ENCODE measurements around the gene COL13A1.

The COL13A1 gene

GRCh38 chr10:69897999-69898398 lies 96.3 kb downstream of the COL13A1 start:
- Histone ChIP-seq H4K20me1 (ENCODE audit: insufficient read depth, low read length) (no peaks in the 10 kb centered on the region), H3K79me2 (ENCODE audit: insufficient read depth, low read length) (no peaks in the 10 kb centered on the region), H3K4me3 (ENCODE audit: low read depth, low read length, poor library complexity, severe bottlenecking) (no peak overlapping the region), H3K9me3 (ENCODE audit: low read length) (no peaks in the 10 kb centered on the region), H3K9me2 (ENCODE audit: low read depth, low read length) (no peaks in the 10 kb centered on the region), H3K27ac (ENCODE audit: low read depth, low read length, poor library complexity, severe bottlenecking) (no peak overlapping the region), H2AFZ (ENCODE audit: low read length) (no peak overlapping the region), H3K9ac (ENCODE audit: low read length) (no peak overlapping the region), H3K27me3 (ENCODE audit: insufficient read depth, low read length) (peaks cover 4% of the 10 kb centered on the region; the same call in 1 of the 2 replicates), H3K36me3 (ENCODE audit: insufficient read depth, low read length) (no peaks in the 10 kb centered on the region), H3K4me2 (ENCODE audit: low read length) (no peak overlapping the region), H3K4me1 (ENCODE audit: insufficient read depth, low read length, severe bottlenecking) (no peaks in the 10 kb centered on the region), H3F3A (ENCODE audit: insufficient read depth, low read length) (no peaks in the 10 kb centered on the region)
- TF ChIP-seq EZH2 (IDR thresholded peaks at IDR 0.05; ENCODE audit: borderline replicate concordance, low read length) (no peak), CTCF (IDR thresholded peaks at IDR 0.05; ENCODE audit: low read length) (no peak)

GRCh38 chr10:69898524-69898923 lies 96.8 kb downstream of the COL13A1 start:
- Histone ChIP-seq H4K20me1 (ENCODE audit: insufficient read depth, low read length) (no peaks in the 10 kb centered on the region), H3K27me3 (ENCODE audit: insufficient read depth, low read length) (peaks cover 4% of the 10 kb centered on the region; the same call in 1 of the 2 replicates), H3K9me3 (ENCODE audit: low read length) (no peaks in the 10 kb centered on the region), H3K9me2 (ENCODE audit: low read depth, low read length) (no peaks in the 10 kb centered on the region), H3K4me2 (ENCODE audit: low read length) (no peak overlapping the region), H3K9ac (ENCODE audit: low read length) (no peak overlapping the region), H3K79me2 (ENCODE audit: insufficient read depth, low read length) (no peaks in the 10 kb centered on the region), H3K27ac (ENCODE audit: low read depth, low read length, poor library complexity, severe bottlenecking) (no peak overlapping the region), H2AFZ (ENCODE audit: low read length) (no peak overlapping the region), H3K36me3 (ENCODE audit: insufficient read depth, low read length) (no peaks in the 10 kb centered on the region), H3K4me1 (ENCODE audit: insufficient read depth, low read length, severe bottlenecking) (no peaks in the 10 kb centered on the region), H3K4me3 (ENCODE audit: low read depth, low read length, poor library complexity, severe bottlenecking) (no peak overlapping the region), H3F3A (ENCODE audit: insufficient read depth, low read length) (no peaks in the 10 kb centered on the region)
- TF ChIP-seq CTCF (IDR thresholded peaks at IDR 0.05; ENCODE audit: low read length) (no peak), EZH2 (IDR thresholded peaks at IDR 0.05; ENCODE audit: borderline replicate concordance, low read length) (no peak)

- Histone ChIP-seq H3K9ac (ENCODE audit: low read length) (no peak overlapping the region), H3K27me3 (ENCODE audit: insufficient read depth, low read length) (peaks cover 4% of the 10 kb centered on the region; the same call in 1 of the 2 replicates), H3K27ac (ENCODE audit: low read depth, low read length, poor library complexity, severe bottlenecking) (no peak overlapping the region), H3F3A (ENCODE audit: insufficient read depth, low read length) (no peaks in the 10 kb centered on the region), H3K4me2 (ENCODE audit: low read length) (no peak overlapping the region), H4K20me1 (ENCODE audit: insufficient read depth, low read length) (no peaks in the 10 kb centered on the region), H3K9me3 (ENCODE audit: low read length) (no peaks in the 10 kb centered on the region), H3K4me3 (ENCODE audit: low read depth, low read length, poor library complexity, severe bottlenecking) (no peak overlapping the region), H2AFZ (ENCODE audit: low read length) (no peak overlapping the region), H3K36me3 (ENCODE audit: insufficient read depth, low read length) (no peaks in the 10 kb centered on the region), H3K4me1 (ENCODE audit: insufficient read depth, low read length, severe bottlenecking) (no peaks in the 10 kb centered on the region), H3K79me2 (ENCODE audit: insufficient read depth, low read length) (no peaks in the 10 kb centered on the region), H3K9me2 (ENCODE audit: low read depth, low read length) (no peaks in the 10 kb centered on the region)
- no peak for TF ChIP-seq CTCF (IDR thresholded peaks at IDR 0.05; ENCODE audit: low read length)
- no peak for TF ChIP-seq EZH2 (IDR thresholded peaks at IDR 0.05; ENCODE audit: borderline replicate concordance, low read length)
Measured at GRCh38 chr10:69898941-69899340, 97.2 kb downstream of the COL13A1 start.
